WTC11 (cell line): ENCODE data around the gene IFITM5. TPM values are rescaled to one million over a fixed set of nuclear protein-coding genes. Genes with fewer than 3 reads are reported as not detected.

Source experiments
- ATAC-seq: fragments of 200-7000 bp; cut with Tn5 transposase; 2 replicates; pipeline ENCODE4 v1.10.0; 2021; ENCODE audit warnings: mild to moderate bottlenecking, moderate library complexity
- CTCF ChIA-PET: fragments of 300-600 bp; sonication (Branson Sonifier 250); formaldehyde crosslinking; loops from one replicate; lab custom pipeline; 2021; ENCODE audit warnings: antibody characterized with exemption; lab: Charles Lee
- POLR2A ChIA-PET: fragments of 350-600 bp; sonication (Branson Sonifier 250); formaldehyde crosslinking; loops from one replicate; lab custom pipeline; 2021; ENCODE audit warnings: antibody characterized with exemption; lab: Charles Lee
- DNase-seq: peaks from one replicate; pipeline ENCODE4 v3.0.0; 2021; ENCODE audit warnings: low spot score
- H3K27ac Mint-ChIP-seq: 2 replicates; pipeline ENCODE4 v1.8.0; 2021; ENCODE audit warnings: mixed read lengths
- H3K27me3 Mint-ChIP-seq: 2 replicates; pipeline ENCODE4 v1.8.0; 2021; ENCODE audit warnings: low read depth, mild to moderate bottlenecking, moderate library complexity, mixed read lengths
- H3K36me3 Mint-ChIP-seq: 2 replicates; pipeline ENCODE4 v1.8.0; 2021; ENCODE audit warnings: mixed read lengths
- H3K4me1 Mint-ChIP-seq: 2 replicates; pipeline ENCODE4 v1.8.0; 2022; ENCODE audit warnings: mixed read lengths
- H3K4me3 Mint-ChIP-seq: 2 replicates; pipeline ENCODE4 v1.8.0; 2021; ENCODE audit warnings: mild to moderate bottlenecking, moderate library complexity, mixed read lengths
- H3K9me3 Mint-ChIP-seq: 2 replicates; pipeline ENCODE4 v1.8.0; 2021; ENCODE audit warnings: mixed read lengths
- ATF1 ChIP-seq: sonication (generic); formaldehyde crosslinking; IDR thresholded peaks from 2 replicates; pipeline ENCODE4 v1.8.1; 2023; ENCODE audit warnings: mild to moderate bottlenecking, moderate library complexity, missing genetic modification reagents
- ATF2 ChIP-seq: sonication (generic); formaldehyde crosslinking; IDR thresholded peaks from 2 replicates; pipeline ENCODE4 v1.8.1; 2022; ENCODE audit warnings: low read depth, missing genetic modification reagents, borderline replicate concordance
- CREB1 ChIP-seq: sonication (generic); formaldehyde crosslinking; IDR thresholded peaks from 2 replicates; pipeline ENCODE4 v1.8.0; 2023; ENCODE audit warnings: mild to moderate bottlenecking, missing genetic modification reagents
- ELF4 ChIP-seq: sonication (generic); formaldehyde crosslinking; IDR thresholded peaks from 2 replicates; pipeline ENCODE4 v1.8.1; 2022; ENCODE audit warnings: low read depth, mild to moderate bottlenecking, moderate library complexity, missing genetic modification reagents
- ESRRA ChIP-seq: sonication (generic); formaldehyde crosslinking; IDR thresholded peaks from 2 replicates; pipeline ENCODE4 v1.8.1; 2022; ENCODE audit warnings: mild to moderate bottlenecking, missing genetic modification reagents, borderline replicate concordance
- ETV6 ChIP-seq: sonication (generic); formaldehyde crosslinking; IDR thresholded peaks from 2 replicates; pipeline ENCODE4 v1.8.1; 2022; ENCODE audit warnings: mild to moderate bottlenecking, missing genetic modification reagents
- FOXK1 ChIP-seq: sonication (generic); formaldehyde crosslinking; IDR thresholded peaks from 2 replicates; pipeline ENCODE4 v1.8.0; 2022; ENCODE audit warnings: mild to moderate bottlenecking, moderate library complexity, missing genetic modification reagents
- GRHL2 ChIP-seq: fragments of 250-450 bp; sonication (Bioruptor Pico); IDR thresholded peaks from 2 replicates; pipeline ENCODE4 v1.8.0; 2022; ENCODE audit warnings: mild to moderate bottlenecking, moderate library complexity; ENCODE audit not compliant: insufficient replicate concordance, severe bottlenecking
- IRF2 ChIP-seq: sonication (generic); formaldehyde crosslinking; IDR thresholded peaks from 2 replicates; pipeline ENCODE4 v1.8.0; 2022; ENCODE audit warnings: low read depth, missing genetic modification reagents, borderline replicate concordance
- MLX ChIP-seq: sonication (generic); formaldehyde crosslinking; IDR thresholded peaks from 2 replicates; pipeline ENCODE4 v1.8.1; 2023; ENCODE audit warnings: mild to moderate bottlenecking, missing genetic modification reagents, moderate library complexity
- MYBL2 ChIP-seq: sonication (generic); formaldehyde crosslinking; IDR thresholded peaks from 2 replicates; pipeline ENCODE4 v1.8.1; 2023; ENCODE audit warnings: mild to moderate bottlenecking, moderate library complexity, missing genetic modification reagents
- NFATC4 ChIP-seq: fragments of 250-450 bp; sonication (Bioruptor Pico); IDR thresholded peaks from 2 replicates; pipeline ENCODE4 v1.9.0; 2021; ENCODE audit warnings: mild to moderate bottlenecking
- NFE2L1 ChIP-seq: sonication (generic); formaldehyde crosslinking; IDR thresholded peaks from 2 replicates; pipeline ENCODE4 v1.8.1; 2023; ENCODE audit warnings: missing genetic modification reagents
- NR2C2 ChIP-seq: sonication (generic); formaldehyde crosslinking; IDR thresholded peaks from 2 replicates; pipeline ENCODE4 v1.8.0; 2022; ENCODE audit warnings: mild to moderate bottlenecking, missing genetic modification reagents
- PREB ChIP-seq: sonication (generic); formaldehyde crosslinking; IDR thresholded peaks from 2 replicates; pipeline ENCODE4 v1.8.1; 2022; ENCODE audit warnings: mild to moderate bottlenecking, missing genetic modification reagents, moderate library complexity, borderline replicate concordance
- STAT6 ChIP-seq: sonication (generic); formaldehyde crosslinking; conservative IDR thresholded peaks from 2 replicates; pipeline ENCODE4 v1.8.1; 2023; ENCODE audit warnings: mild to moderate bottlenecking, low read depth, missing genetic modification reagents, moderate library complexity
- TP53 ChIP-seq: sonication (generic); formaldehyde crosslinking; IDR thresholded peaks from 2 replicates; pipeline ENCODE4 v1.8.1; 2023; ENCODE audit warnings: mild to moderate bottlenecking, missing genetic modification reagents
- ZBTB21 ChIP-seq: sonication (generic); formaldehyde crosslinking; IDR thresholded peaks from 2 replicates; pipeline ENCODE4 v1.8.1; 2023; ENCODE audit warnings: mild to moderate bottlenecking, missing genetic modification reagents, borderline replicate concordance
- ZNF121 ChIP-seq: sonication (generic); formaldehyde crosslinking; IDR thresholded peaks from 2 replicates; pipeline ENCODE4 v1.8.0; 2023; ENCODE audit warnings: missing genetic modification reagents
- ZNF425 ChIP-seq: fragments of 250-450 bp; sonication (Bioruptor Pico); conservative IDR thresholded peaks from 2 replicates; pipeline ENCODE4 v1.9.0; 2021; ENCODE audit warnings: mild to moderate bottlenecking
- ZNF532 ChIP-seq: fragments of 250-450 bp; sonication (Bioruptor Pico); IDR thresholded peaks from 2 replicates; pipeline ENCODE4 v1.9.0; 2021; ENCODE audit warnings: mild to moderate bottlenecking, borderline replicate concordance
- total RNA-seq: library from RNA; stranded (reverse); gene quantifications from 3 replicates; pipeline ENCODE4 v1.2.3, GENCODE V29; 2021

IFITM5 gene
- total RNA-seq, 1 experiment from 2014 or later = not detected

GRCh38 chr11:282630-283360 lies 16.5 kb downstream of the IFITM5 start:
- TF ChIP-seq FOXK1 (CRISPR knock-in tag) = no peak
- no peak for TF ChIP-seq ZNF121 (CRISPR knock-in tag)
- TF ChIP-seq MYBL2 (CRISPR knock-in tag) = no peak
- TF ChIP-seq MLX = no peak
- TF ChIP-seq NR2C2 (CRISPR knock-in tag) = no peak
- no peak for TF ChIP-seq ESRRA (CRISPR knock-in tag)
- TF ChIP-seq ATF2 (CRISPR knock-in tag) = no peak
- no peak for TF ChIP-seq ZNF425 (CRISPR knock-in tag)
- TF ChIP-seq NFATC4 = no peak
- no peak for TF ChIP-seq ATF1 (CRISPR knock-in tag)
- no peak for TF ChIP-seq ZBTB21 (CRISPR knock-in tag)
- no peak overlapping the region for H3K4me3 Mint-ChIP-seq

GRCh38 chr11:282171-282570 lies 17.2 kb downstream of the IFITM5 start:
- Mint-ChIP-seq H3K36me3 (no peaks in the 10 kb centered on the region), H3K27me3 (peaks cover 53% of the 10 kb centered on the region), H3K4me1 (peaks cover 40% of the 10 kb centered on the region), H3K27ac (no peak overlapping the region), H3K4me3 (no peak overlapping the region), H3K9me3 (no peaks in the 10 kb centered on the region)
- no peak for ATAC-seq
- ChIA-PET POLR2A (interaction anchor here (1.2 kb wide), 1 partner anchor 17 kb away, joined by 3 read pairs; no protein-coding TSS in a partner anchor), CTCF (interaction anchor here (0.9 to 5.8 kb wide), 5 partner anchors 9 to 31 kb away, joined by 3 to 53 read pairs (median 3); partner anchors contain the start of gene IFITM2)
- no peak for DNase-seq
- no peak for TF ChIP-seq TP53
- no peak for TF ChIP-seq FOXK1 (CRISPR knock-in tag)
- TF ChIP-seq NFE2L1 (CRISPR knock-in tag) = no peak
- TF ChIP-seq ETV6 (CRISPR knock-in tag) = no peak
- TF ChIP-seq IRF2 = no peak
- no peak for TF ChIP-seq GRHL2 (CRISPR knock-in tag)
- TF ChIP-seq ZNF532 (CRISPR knock-in tag) = no peak
- TF ChIP-seq STAT6 (CRISPR knock-in tag) = no peak
- no peak for TF ChIP-seq PREB (CRISPR knock-in tag)
- no peak for TF ChIP-seq ELF4
- no peak for TF ChIP-seq CREB1 (CRISPR knock-in tag)

More at GRCh38 chr11:282630-283360, 16.5 kb downstream of the IFITM5 start:
- Mint-ChIP-seq H3K9me3 (no peaks in the 10 kb centered on the region), H3K27me3 (peaks cover 57% of the 10 kb centered on the region), H3K36me3 (no peaks in the 10 kb centered on the region), H3K27ac (peak overlapping the region; percentile 11; the same call in 1 of the 2 replicates), H3K4me1 (peaks cover 38% of the 10 kb centered on the region)
- ATAC-seq (no peak), DNase-seq (no peak)
- POLR2A ChIA-PET = interaction anchor here (1.2 kb wide), 2 partner anchors 11 to 16 kb away, joined by 3 to 4 read pairs; no protein-coding TSS in a partner anchor
- CTCF ChIA-PET = interaction anchor here (0.5 to 5.8 kb wide), 5 partner anchors 14 to 708 kb away, joined by 3 to 53 read pairs (median 4); partner anchors contain the start of gene IFITM2
